Pancreas (tissue), 10 donors: ENCODE results near the gene DZIP1L. TPM values are rescaled to one million over a fixed set of nuclear protein-coding genes. Genes with fewer than 3 reads are reported as not detected.

Source experiments
- ATAC-seq, 4 donors: fragments of 200-7000 bp; cut with Tn5 transposase; one replicate each; pipeline versions ENCODE4 v1.8.0 to v1.9.1; 2020; ENCODE audit warnings: mild to moderate bottlenecking in 4 of 4, moderate library complexity in 4 of 4
- DNase-seq, 6 donors: peaks; one replicate each; pipeline ENCODE4 v3.0.0-alpha.2; 2020
- FAIRE-seq: peaks from 2 replicates; lab custom pipeline; 2012; peaks lifted over from hg19 to GRCh38; lab: Jason Lieb, UNC
- H3K27ac ChIP-seq, 4 donors: fragments of 200-600 bp; sonication (generic); 1 replicate in 3 of 4; 2 replicates in 1 of 4; pipeline versions ENCODE4 v1.5.0 to v1.8.0; 2020
- H3K27me3 ChIP-seq, 4 donors: fragments of 200-600 bp; one replicate each; pipeline ENCODE4 v1.8.0; 2021
- H3K36me3 ChIP-seq, 3 donors: fragments of 200-600 bp; sonication (generic) in 1 of 3; one replicate each; pipeline versions ENCODE4 v1.5.0 to v1.8.0; 2020 to 2021
- H3K4me1 ChIP-seq, 3 donors: fragments of 200-600 bp; one replicate each; pipeline ENCODE4 v1.8.0; 2021
- H3K4me3 ChIP-seq, 4 donors: fragments of 200-600 bp; sonication (generic) in 2 of 4; one replicate each; pipeline versions ENCODE4 v1.5.0 to v1.8.0; 2020 to 2021
- H3K9me3 ChIP-seq, 4 donors: fragments of 200-600 bp; one replicate each; pipeline ENCODE4 v1.8.0; 2021
- CTCF ChIP-seq, 4 donors: fragments of 200-600 bp; sonication (generic) in 3 of 4; IDR thresholded peaks; one replicate each; pipeline versions ENCODE4 v1.5.0 to v1.8.0; 2021; ENCODE audit warnings: antibody characterized with exemption in 4 of 4
- WGBS, 2 donors: extraction: QIAGEN DNeasy Blood & Tissue Kit; methylation state at CpG; one replicate each; pipeline ENCODE4 v1.1.7; 2013; 5-methylcytosine and 5-hydroxymethylcytosine counted together
- intact Hi-C, 3 donors: fragments of 100-400 bp; cut with DNase I; formaldehyde crosslinking; loops; one replicate each; pipeline versions ENCODE4 v1.11.1 to v1.14.2; 2022
- polyA plus RNA-seq, 2 donors: library from polyadenylated mRNA; stranded (reverse); fragments of 200-250 nt; gene quantifications; one replicate each; pipeline ENCODE4 v1.2.3, GENCODE V29; 2013
- total RNA-seq, 6 donors: library from RNA; stranded (reverse); fragmentation: NEBNext Ultra II Directional in 4 of 6; extraction: Animal tissue kit (Norgen Biotek cat#: 25700) in 4 of 6; gene quantifications; one replicate each; pipeline versions ENCODE4 v1.2.1 to v1.2.4, GENCODE V29; 2021 to 2023
- donor health status: healthy with polysubstance abuse.
- donor health status: DM: no; HTN: no; CAD: no; lungs with moderate emphysema.
- donor health status: DM: no; HTN: no; CAD: no.
- donor health status: control.
- donor health status: control.
- donor health status: Bipolar disorder and iron deficiency.
- donor health status: DM: yes; HTN: yes; CAD: no.
- donor health status: DM: no; HTN: no; CAD: no.
- donor health status: DM: no; HTN: no; CAD: no.
- donor health status: DM: yes; HTN: yes; CAD: no.

Gene DZIP1L
- total and polyA plus RNA-seq, 8 donors = 6.3 to 21.7 (median 10.0) TPM

- intact Hi-C loops = no loop called here
- Histone ChIP-seq H3K27me3 (no peaks in the 10 kb centered on the region), H3K36me3 (no peaks in the 10 kb centered on the region), H3K4me3 (no peak overlapping the region), H3K9me3 (no peaks in the 10 kb centered on the region), H3K4me1 (peaks cover 0 to 7% (median 0%) of the 10 kb centered on the region in 3 donors), H3K27ac (no peak overlapping the region)
- ATAC-seq (peak in 3 of 4 donors; percentile 49 to 88 (median 75)), DNase-seq (no peak), FAIRE-seq (no peak)
- no peak for TF ChIP-seq CTCF (IDR thresholded peaks at IDR 0.05)
- WGBS, 2 donors = 72 to 79% methylated on average over 3 of the region's 3 CpGs
Measured at GRCh38 chr3:138019281-138020069, 95.9 kb downstream of the DZIP1L start.

- 81 to 83% methylated on average over 2 of the region's 2 CpGs for WGBS, 2 donors
- FAIRE-seq = no peak
- H3K4me1 ChIP-seq = peaks cover 0 to 7% (median 0%) of the 10 kb centered on the region in 3 donors
- no peak for DNase-seq
- H3K9me3 ChIP-seq = no peaks in the 10 kb centered on the region
- no peak overlapping the region for H3K4me3 ChIP-seq
- TF ChIP-seq CTCF (IDR thresholded peaks at IDR 0.05) = no peak
- H3K36me3 ChIP-seq = no peaks in the 10 kb centered on the region
- no peaks in the 10 kb centered on the region for H3K27me3 ChIP-seq
- no peak overlapping the region for H3K27ac ChIP-seq
- no peak for ATAC-seq
- intact Hi-C loops = no loop called here
Measured at GRCh38 chr3:138016065-138016464, 99.3 kb downstream of the DZIP1L start.

- FAIRE-seq (no peak), DNase-seq (no peak), ATAC-seq (no peak)
- H3K27ac ChIP-seq = no peak overlapping the region
- no peaks in the 10 kb centered on the region for H3K4me1 ChIP-seq
- H3K27me3 ChIP-seq = no peaks in the 10 kb centered on the region
- TF ChIP-seq CTCF (IDR thresholded peaks at IDR 0.05) = no peak
- intact Hi-C loops = no loop called here
- no peaks in the 10 kb centered on the region for H3K9me3 ChIP-seq
- H3K36me3 ChIP-seq = no peaks in the 10 kb centered on the region
- H3K4me3 ChIP-seq = no peak overlapping the region
- 88% methylated on average over 4 of the region's 4 CpGs for WGBS, 2 donors
Measured at GRCh38 chr3:138012526-138012925, 102.9 kb downstream of the DZIP1L start.

Other genes with a start within 250 kb of the DZIP1L start
- 1 to 10 TPM in 2 of 6 donors, under 1 TPM in 1, not detected in 3; 0.04 to 8.1 (median 4.0) TPM for gene CLDN18, start 105.4 kb downstream of the DZIP1L start, total RNA-seq
- gene CLDN18, start 105.4 kb downstream of the DZIP1L start, polyA plus RNA-seq = under 1 TPM in 1 of 2 donors, not detected in 1; 0.05 TPM
- gene A4GNT, start 16.8 kb upstream of the DZIP1L start, total RNA-seq = 1 to 10 TPM in 4 of 6 donors, under 1 TPM in 2; 0.47 to 2.0 (median 1.1) TPM
- 1 to 10 TPM in 1 of 2 donors, under 1 TPM in 1; 0.34 to 1.2 TPM for gene A4GNT, start 16.8 kb upstream of the DZIP1L start, polyA plus RNA-seq
- gene DBR1, start 59.3 kb upstream of the DZIP1L start, total RNA-seq = 10 to 100 TPM in 1 of 6 donors, 1 to 10 TPM in 5; 4.3 to 12.2 (median 6.3) TPM
- gene DBR1, start 59.3 kb upstream of the DZIP1L start, polyA plus RNA-seq = 1 to 10 TPM; 3.5 to 7.6 TPM
- 10 to 100 TPM; 15.4 to 21.1 (median 18.6) TPM for gene ARMC8, start 71.7 kb upstream of the DZIP1L start, total RNA-seq
- gene ARMC8, start 71.7 kb upstream of the DZIP1L start, polyA plus RNA-seq = 10 to 100 TPM in 1 of 2 donors, 1 to 10 TPM in 1; 7.6 to 14.4 TPM
- gene NME9, start 214.2 kb upstream of the DZIP1L start, total RNA-seq = 1 to 10 TPM in 1 of 6 donors, under 1 TPM in 5; 0.47 to 1.8 (median 0.77) TPM
- 1 to 10 TPM in 1 of 2 donors, under 1 TPM in 1; 0.91 to 3.5 TPM for gene NME9, start 214.2 kb upstream of the DZIP1L start, polyA plus RNA-seq
- gene MRAS, start 233.0 kb upstream of the DZIP1L start, total RNA-seq = 10 to 100 TPM in 1 of 6 donors, 1 to 10 TPM in 5; 2.3 to 12.6 (median 5.6) TPM
- 1 to 10 TPM; 2.8 to 5.3 TPM for gene MRAS, start 233.0 kb upstream of the DZIP1L start, polyA plus RNA-seq